Nephron (organoid): ENCODE measurements around the gene PPHLN1.

Experiments used
- H3K27ac Mint-ChIP-seq, 3 experiments: 2 replicates each; pipeline ENCODE4 v1.8.0; 2020; ENCODE audit warnings: mixed read lengths in 3 of 3, mild to moderate bottlenecking in 2 of 3, moderate library complexity in 1 of 3
- H3K27me3 Mint-ChIP-seq: 2 replicates; pipeline ENCODE4 v1.8.0; 2021; ENCODE audit warnings: low read depth, mild to moderate bottlenecking, moderate library complexity, mixed read lengths
- H3K36me3 Mint-ChIP-seq: 2 replicates; pipeline ENCODE4 v1.8.0; 2020; ENCODE audit warnings: low read depth, mixed read lengths
- H3K4me1 Mint-ChIP-seq: 2 replicates; pipeline ENCODE4 v1.8.0; 2020; ENCODE audit warnings: mixed read lengths
- H3K4me3 Mint-ChIP-seq, 3 experiments: 2 replicates each; pipeline ENCODE4 v1.8.0; 2020; ENCODE audit warnings: mild to moderate bottlenecking in 3 of 3, mixed read lengths in 3 of 3, moderate library complexity in 2 of 3
- H3K9me3 Mint-ChIP-seq: 2 replicates; pipeline ENCODE4 v1.8.0; 2020; ENCODE audit warnings: mixed read lengths
- CTCF ChIP-seq, 3 experiments: fragments of 200-600 bp; sonication (generic); IDR thresholded peaks; one replicate each; pipeline ENCODE4 v1.5.0; 2021; ENCODE audit warnings: antibody characterized with exemption in 3 of 3; ENCODE audit not compliant: unreplicated experiment in 3 of 3

PPHLN1 gene

GRCh38 chr12:42473561-42473960, 147.6 kb downstream of the PPHLN1 start:
- Mint-ChIP-seq H3K27ac (peak overlapping the region; percentile 54 to 76 (median 74)), H3K36me3 (peaks cover 42% of the 10 kb centered on the region), H3K4me3 (no peak overlapping the region), H3K9me3 (no peaks in the 10 kb centered on the region), H3K27me3 (no peaks in the 10 kb centered on the region), H3K4me1 (peaks cover 76% of the 10 kb centered on the region)
- TF ChIP-seq CTCF (IDR thresholded peaks at IDR 0.05; ENCODE audit: unreplicated experiment in 3 of 3): no peak

DNA sequence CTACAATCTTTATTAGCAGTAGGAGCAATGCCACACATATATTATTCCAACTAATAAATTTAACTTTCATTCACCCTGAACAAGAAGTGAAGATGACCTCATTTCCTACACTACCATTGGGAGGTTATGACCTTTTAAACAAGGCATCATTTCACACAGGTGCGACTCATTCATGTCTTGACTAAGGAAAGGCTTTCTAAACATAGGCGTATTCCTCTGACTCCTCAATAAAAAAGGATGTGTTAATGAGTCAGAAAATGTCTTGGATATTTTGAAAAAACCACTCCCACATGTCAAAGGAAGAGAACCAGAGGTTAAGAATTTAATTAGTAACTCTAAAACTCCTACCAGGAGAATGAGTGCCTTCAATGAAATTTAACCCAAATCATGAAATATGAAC, 148.4 kb downstream of the PPHLN1 start:
- TF ChIP-seq CTCF (IDR thresholded peaks at IDR 0.05; ENCODE audit: unreplicated experiment in 3 of 3): no peak
- Mint-ChIP-seq H3K4me3 (no peak overlapping the region), H3K36me3 (peaks cover 33% of the 10 kb centered on the region), H3K27me3 (no peaks in the 10 kb centered on the region), H3K4me1 (peaks cover 77% of the 10 kb centered on the region), H3K27ac (peak overlapping the region; percentile 38 to 95 (median 74)), H3K9me3 (no peaks in the 10 kb centered on the region)

GRCh38 chr12:42475106-42475505, 149.1 kb downstream of the PPHLN1 start:
- peak overlapping the region in 1 of 3 experiments; percentile 9 for H3K4me3 Mint-ChIP-seq
- peaks cover 75% of the 10 kb centered on the region for H3K4me1 Mint-ChIP-seq
- H3K27ac Mint-ChIP-seq: peak overlapping the region; percentile 38 to 95 (median 74)
- H3K36me3 Mint-ChIP-seq: peaks cover 27% of the 10 kb centered on the region
- no peak for TF ChIP-seq CTCF (IDR thresholded peaks at IDR 0.05; ENCODE audit: unreplicated experiment in 3 of 3)
- H3K27me3 Mint-ChIP-seq: no peaks in the 10 kb centered on the region
- H3K9me3 Mint-ChIP-seq: no peaks in the 10 kb centered on the region

GRCh38 chr12:42477941-42478340, 152.0 kb downstream of the PPHLN1 start:
- Mint-ChIP-seq H3K9me3 (no peaks in the 10 kb centered on the region), H3K36me3 (peaks cover 5% of the 10 kb centered on the region), H3K27me3 (no peaks in the 10 kb centered on the region), H3K4me1 (peaks cover 68% of the 10 kb centered on the region), H3K27ac (peak overlapping the region; percentile 15 to 59 (median 27)), H3K4me3 (no peak overlapping the region)
- TF ChIP-seq CTCF (IDR thresholded peaks at IDR 0.05; ENCODE audit: unreplicated experiment in 3 of 3): no peak

- H3K27me3 Mint-ChIP-seq: no peaks in the 10 kb centered on the region
- H3K36me3 Mint-ChIP-seq: peaks cover 5% of the 10 kb centered on the region
- TF ChIP-seq CTCF (IDR thresholded peaks at IDR 0.05; ENCODE audit: unreplicated experiment in 3 of 3): no peak
- H3K4me1 Mint-ChIP-seq: peaks cover 68% of the 10 kb centered on the region
- no peaks in the 10 kb centered on the region for H3K9me3 Mint-ChIP-seq
- H3K4me3 Mint-ChIP-seq: peak overlapping the region; percentile 90 to 96 (median 90)
- H3K27ac Mint-ChIP-seq: peak overlapping the region; percentile 54 to 96 (median 95)
These were observed 155.4 kb downstream of the PPHLN1 start for GRCh38 chr12:42481368-42481767.

GRCh38 chr12:42482041-42482747, 156.2 kb downstream of the PPHLN1 start:
- H3K4me3 Mint-ChIP-seq: peak overlapping the region; percentile 90 to 96 (median 90)
- no peak for TF ChIP-seq CTCF (IDR thresholded peaks at IDR 0.05; ENCODE audit: unreplicated experiment in 3 of 3)
- H3K36me3 Mint-ChIP-seq: peaks cover 5% of the 10 kb centered on the region
- H3K27ac Mint-ChIP-seq: peak overlapping the region; percentile 54 to 96 (median 95)
- no peaks in the 10 kb centered on the region for H3K9me3 Mint-ChIP-seq
- no peaks in the 10 kb centered on the region for H3K27me3 Mint-ChIP-seq
- peaks cover 76% of the 10 kb centered on the region for H3K4me1 Mint-ChIP-seq
